HL-60 (cell line): ENCODE results near the gene SYNGR4.

Experiments used
- DNase-seq, 2 experiments: peaks; one replicate each; pipeline ENCODE4 v3.0.0-alpha.2; 2010 to 2020; ENCODE audit warnings: low read depth in 1 of 2, low spot score in 1 of 2
- H3K27ac ChIP-seq: fragments of 250-450 bp; sonication (Bioruptor Pico); replicated peaks from 2 replicates; pipeline ENCODE4 v1.5.1; 2020; ENCODE audit warnings: mild to moderate bottlenecking, moderate library complexity
- H3K27me3 ChIP-seq: fragments of 250-450 bp; sonication (Bioruptor Pico); 2 replicates; pipeline ENCODE4 v1.5.1; 2021; ENCODE audit warnings: mild to moderate bottlenecking, moderate library complexity; ENCODE audit not compliant: insufficient read depth, poor library complexity, severe bottlenecking
- H3K4me3 ChIP-seq: replicated peaks from 2 replicates; pipeline ENCODE4 v1.5.1; 2011; ENCODE audit warnings: mild to moderate bottlenecking, control low read depth, low read length; ENCODE audit not compliant: insufficient read depth
- CTCF ChIP-seq: IDR thresholded peaks from one replicate; pipeline ENCODE4 v1.5.1; 2011; ENCODE audit warnings: low read length, control low read depth, inconsistent platforms; ENCODE audit not compliant: insufficient read depth
- GABPA ChIP-seq: IDR thresholded peaks from 2 replicates; pipeline ENCODE4 v1.6.1; 2012; ENCODE audit warnings: low read depth
- POLR2AphosphoS5 ChIP-seq: IDR thresholded peaks from 2 replicates; pipeline ENCODE4 v1.6.1; 2012; ENCODE audit warnings: low read depth
- REST ChIP-seq: IDR thresholded peaks from 2 replicates; pipeline ENCODE4 v1.6.1; 2012; ENCODE audit warnings: low read depth; ENCODE audit not compliant: insufficient replicate concordance
- SPI1 ChIP-seq: IDR thresholded peaks from 2 replicates; pipeline ENCODE4 v1.6.1; 2012; ENCODE audit warnings: low read depth, mild to moderate bottlenecking, borderline replicate concordance

Gene SYNGR4

GRCh38 chr19:48415395-48415794, 51.2 kb downstream of the SYNGR4 start:
- DNase-seq = peak in 1 of 2 experiments; percentile 45
- Histone ChIP-seq H3K27ac (no peak overlapping the region), H3K27me3 (peaks cover 13% of the 10 kb centered on the region), H3K4me3 (no peak overlapping the region)
- TF ChIP-seq GABPA (no peak), SPI1 (no peak)

GRCh38 chr19:48415806-48416221, 51.6 kb downstream of the SYNGR4 start:
- TF ChIP-seq POLR2AphosphoS5 (no peak), CTCF (no peak), REST (no peak), GABPA (no peak), SPI1 (no peak)
- Histone ChIP-seq H3K27ac (no peak overlapping the region), H3K4me3 (no peak overlapping the region), H3K27me3 (peaks cover 13% of the 10 kb centered on the region)
- DNase-seq = no peak

- H3K27me3 ChIP-seq = peaks cover 13% of the 10 kb centered on the region
- TF ChIP-seq SPI1 (no peak), CTCF (no peak), POLR2AphosphoS5 (no peak), REST (no peak), GABPA (no peak)
- H3K27ac ChIP-seq = no peak overlapping the region
- no peak for DNase-seq
- H3K4me3 ChIP-seq = no peak overlapping the region
Observed at GRCh38 chr19:48417421-48417820, 53.3 kb downstream of the SYNGR4 start.

- DNase-seq = no peak
- Histone ChIP-seq H3K27ac (no peak overlapping the region), H3K27me3 (peaks cover 13% of the 10 kb centered on the region), H3K4me3 (no peak overlapping the region)
- TF ChIP-seq REST (no peak), POLR2AphosphoS5 (no peak), SPI1 (no peak)
Observed at GRCh38 chr19:48418317-48419064, 54.3 kb downstream of the SYNGR4 start.
